ENCODE results near the gene MRPL17.

GRCh38 chr11:6692128-6692527, 9.0 kb upstream of the MRPL17 start:
- TF ChIP-seq CTCF (IDR thresholded peaks at IDR 0.05) = no peak
- no peak for TF ChIP-seq POLR2A (IDR thresholded peaks at IDR 0.05)
- no peak for TF ChIP-seq EP300 (IDR thresholded peaks at IDR 0.05)
- no peak for TF ChIP-seq POLR2AphosphoS5 (IDR thresholded peaks at IDR 0.05)

Data from sigmoid colon (tissue), 4 donors.